ENCODE measurements around the gene CDKN2B.

CDKN2B gene

GRCh38 chr9:21993893-21994555 lies 15.1 kb downstream of the CDKN2B start, which contains the start of gene CDKN2A:
Gene CDKN2A, minus strand, starts transcription at chr9:21994392.
- peak; percentile 85 for DNase-seq

GRCh38 chr9:21993007-21993406 lies 16.1 kb downstream of the CDKN2B start:
- no peak for DNase-seq

- no peak for DNase-seq
These were observed 17.8 kb downstream of the CDKN2B start for GRCh38 chr9:21991072-21991959.

- DNase-seq: no peak
These were observed 19.5 kb downstream of the CDKN2B start for GRCh38 chr9:21989440-21990189.

- no peak for DNase-seq
These were observed 20.8 kb downstream of the CDKN2B start for GRCh38 chr9:21988056-21988990.

- no peak for DNase-seq
These were observed 23.0 kb downstream of the CDKN2B start for GRCh38 chr9:21985964-21986667.

- DNase-seq: no peak
These were observed 25.0 kb downstream of the CDKN2B start for GRCh38 chr9:21984101-21984500.

- no peak for DNase-seq
These were observed 25.6 kb downstream of the CDKN2B start for GRCh38 chr9:21983561-21983935.

GRCh38 chr9:21982861-21983560 lies 26.1 kb downstream of the CDKN2B start:
- no peak for DNase-seq

GRCh38 chr9:21982391-21982790 lies 26.7 kb downstream of the CDKN2B start:
- DNase-seq: no peak

GRCh38 chr9:21976334-21976875 lies 32.7 kb downstream of the CDKN2B start:
- no peak for DNase-seq

- DNase-seq: peak; percentile 77
These were observed 34.2 kb downstream of the CDKN2B start for GRCh38 chr9:21974722-21975409.

- DNase-seq: no peak
These were observed 34.8 kb downstream of the CDKN2B start for GRCh38 chr9:21974343-21974721.

GRCh38 chr9:21972361-21972760 lies 36.7 kb downstream of the CDKN2B start:
- no peak for DNase-seq

GRCh38 chr9:21970800-21971640 lies 38.1 kb downstream of the CDKN2B start:
- no peak for DNase-seq

- DNase-seq: no peak
These were observed 38.9 kb downstream of the CDKN2B start for GRCh38 chr9:21969951-21970799.

GRCh38 chr9:21969011-21969940 lies 39.8 kb downstream of the CDKN2B start:
- no peak for DNase-seq

Measured in activated effector memory CD4-positive, alpha-beta T cell treated with anti-CD3 and anti-CD28 coated beads, Interleukin-2, amount 50 U/mL, for 16 hours (primary cell).